Large intestine (tissue), 3 donors: Measurements from ENCODE around the gene PRDM2. TPM values are rescaled to one million over a fixed set of nuclear protein-coding genes. Genes with fewer than 3 reads are reported as not detected.
"Not testable (repeated sequence)": the region's sequence is repeated elsewhere in the genome, so short reads cannot be mapped to it uniquely, and the experiment has no call there.

Source experiments
- DNase-seq, 2 donors: peaks; one replicate each; pipeline versions ENCODE4 v3.0.0 to v3.0.0-alpha.2; 2013
- H3K27ac ChIP-seq: one replicate; pipeline ENCODE4 v1.5.1; 2013; ENCODE audit warnings: low read length
- H3K27me3 ChIP-seq: 2 replicates; pipeline ENCODE4 v1.6.1; 2013; ENCODE audit warnings: low read length; ENCODE audit not compliant: control insufficient read depth, insufficient read depth
- H3K36me3 ChIP-seq: 2 replicates; pipeline ENCODE4 v1.6.1; 2013; ENCODE audit warnings: low read length; ENCODE audit not compliant: control insufficient read depth, insufficient read depth
- H3K4me1 ChIP-seq: one replicate; pipeline ENCODE4 v1.6.1; 2013; ENCODE audit warnings: low read length; ENCODE audit not compliant: control insufficient read depth, insufficient read depth
- H3K4me3 ChIP-seq: one replicate; pipeline ENCODE4 v1.5.1; 2013; ENCODE audit warnings: low read length
- H3K9me3 ChIP-seq: one replicate; pipeline ENCODE4 v1.6.1; 2013; ENCODE audit warnings: mild to moderate bottlenecking, low read depth, low read length, moderate library complexity; ENCODE audit not compliant: control insufficient read depth
- WGBS: methylation state at CpG from one replicate; pipeline ENCODE4 v1.1.5; 2013; ENCODE audit warnings: low lambda C conversion rate; ENCODE audit not compliant: insufficient coverage; 5-methylcytosine and 5-hydroxymethylcytosine counted together
- polyA plus RNA-seq: library from polyadenylated mRNA; unstranded; fragments of 120-200 nt; gene quantifications from one replicate; pipeline ENCODE4 v1.2.1, GENCODE V29; 2013

PRDM2 gene
- polyA plus RNA-seq, 1 donor, result 26.0 TPM

DNA sequence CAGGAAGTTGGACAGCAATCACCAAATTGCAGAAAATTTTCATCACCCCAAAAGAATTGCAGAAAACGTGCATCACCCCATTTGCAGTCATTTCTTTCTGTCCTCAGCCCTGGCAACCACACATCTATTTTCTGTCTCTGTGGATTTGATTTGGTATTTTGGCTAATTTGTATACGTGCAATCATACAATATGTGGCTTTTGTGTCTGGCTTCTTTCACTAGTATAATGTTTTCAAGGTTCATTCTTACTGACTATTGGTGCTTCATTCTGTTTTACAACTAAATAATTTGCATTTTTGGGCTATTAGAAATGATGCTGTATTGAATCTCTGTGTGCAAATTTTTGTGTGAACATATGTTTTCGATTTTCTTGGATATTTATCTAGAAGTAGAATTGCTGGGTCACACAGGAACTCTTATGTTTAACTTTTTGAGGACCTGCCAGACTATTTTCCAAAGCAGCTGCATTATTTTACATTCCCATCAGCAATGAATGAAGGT is 24.8 kb upstream of the PRDM2 start:
- Histone ChIP-seq H3K36me3 (no peaks in the 10 kb centered on the region), H3K9me3 (no peaks in the 10 kb centered on the region), H3K27ac (no peak overlapping the region), H3K4me1 (no peaks in the 10 kb centered on the region), H3K27me3 (peaks cover 2% of the 10 kb centered on the region), H3K4me3 (no peak overlapping the region)
- WGBS, result no CpG with 5 or more reads among the region's 3 CpGs
- no peak for DNase-seq

DNA sequence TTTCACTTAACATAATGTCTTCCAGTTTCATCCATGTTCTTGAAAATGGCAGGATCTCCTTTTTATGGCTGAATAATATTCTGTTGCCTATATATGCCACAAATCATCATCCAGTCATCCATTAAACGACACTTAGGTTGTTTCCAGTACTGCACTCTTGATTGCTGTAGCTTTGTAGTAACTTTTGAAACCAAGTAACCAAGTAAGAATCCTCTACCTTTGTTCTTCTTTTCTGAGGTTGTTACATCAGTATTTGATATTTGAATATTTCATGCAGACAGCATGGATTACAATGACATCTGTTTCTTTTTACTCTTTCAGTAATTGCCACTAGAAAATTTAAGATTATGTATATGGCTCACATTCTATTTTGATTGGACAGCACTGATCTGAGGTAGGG is 22.1 kb upstream of the PRDM2 start:
- H3K27me3 ChIP-seq, result peaks cover 2% of the 10 kb centered on the region
- H3K9me3 ChIP-seq, result no peaks in the 10 kb centered on the region
- no CpG with 5 or more reads among the region's 1 CpG for WGBS
- no peaks in the 10 kb centered on the region for H3K4me1 ChIP-seq
- no peaks in the 10 kb centered on the region for H3K36me3 ChIP-seq
- no peak for DNase-seq
- no peak overlapping the region for H3K4me3 ChIP-seq
- no peak overlapping the region for H3K27ac ChIP-seq

DNA sequence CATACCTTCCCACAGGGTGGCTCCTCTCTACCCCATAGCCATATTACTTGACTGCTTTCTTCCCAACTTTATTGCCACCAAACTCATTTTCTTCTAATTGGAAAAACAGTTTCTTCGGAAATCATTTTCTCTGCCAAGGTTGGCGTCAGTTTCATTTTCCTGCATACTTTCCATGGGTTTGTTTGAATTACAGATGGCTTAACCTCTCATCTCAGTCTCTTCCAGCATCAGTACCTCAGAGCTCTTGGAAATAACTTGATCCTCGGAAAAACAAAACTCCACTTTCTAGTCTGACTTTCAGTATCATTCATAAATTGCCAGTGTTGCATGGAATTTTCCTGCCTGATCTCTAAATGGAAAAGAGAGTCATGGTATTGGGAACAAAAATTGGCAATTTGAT is 20.3 kb upstream of the PRDM2 start:
- H3K36me3 ChIP-seq, result no peaks in the 10 kb centered on the region
- H3K9me3 ChIP-seq, result no peaks in the 10 kb centered on the region
- no peak for DNase-seq
- no peak overlapping the region for H3K27ac ChIP-seq
- no peaks in the 10 kb centered on the region for H3K27me3 ChIP-seq
- H3K4me1 ChIP-seq, result no peaks in the 10 kb centered on the region
- WGBS, result 100% methylated on average over 2 of the region's 3 CpGs
- H3K4me3 ChIP-seq, result no peak overlapping the region

DNA sequence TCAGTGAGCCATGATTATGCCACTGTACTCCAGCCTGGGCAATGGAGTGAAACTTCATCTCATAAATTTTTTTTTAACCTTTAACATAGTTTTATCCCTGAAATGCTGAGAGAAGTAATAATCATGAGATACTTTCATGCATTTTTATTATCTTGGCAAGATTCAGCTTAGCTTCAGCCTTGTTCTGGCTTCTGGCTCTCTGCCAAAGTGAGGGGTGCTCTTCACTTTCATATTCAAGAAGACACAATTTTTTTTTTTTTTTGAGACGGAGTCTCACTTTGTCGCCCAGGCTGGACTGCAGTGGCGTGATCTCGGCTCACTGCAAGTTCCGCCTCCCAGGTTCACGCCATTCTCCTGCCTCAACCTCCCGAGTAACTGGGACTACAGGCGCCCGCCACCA is 19.4 kb upstream of the PRDM2 start:
- no CpG with 5 or more reads among the region's 9 CpGs for WGBS
- not testable (repeated sequence) for DNase-seq, H3K9me3 ChIP-seq, H3K36me3 ChIP-seq, H3K4me1 ChIP-seq, H3K4me3 ChIP-seq, H3K27me3 ChIP-seq, H3K27ac ChIP-seq

DNA sequence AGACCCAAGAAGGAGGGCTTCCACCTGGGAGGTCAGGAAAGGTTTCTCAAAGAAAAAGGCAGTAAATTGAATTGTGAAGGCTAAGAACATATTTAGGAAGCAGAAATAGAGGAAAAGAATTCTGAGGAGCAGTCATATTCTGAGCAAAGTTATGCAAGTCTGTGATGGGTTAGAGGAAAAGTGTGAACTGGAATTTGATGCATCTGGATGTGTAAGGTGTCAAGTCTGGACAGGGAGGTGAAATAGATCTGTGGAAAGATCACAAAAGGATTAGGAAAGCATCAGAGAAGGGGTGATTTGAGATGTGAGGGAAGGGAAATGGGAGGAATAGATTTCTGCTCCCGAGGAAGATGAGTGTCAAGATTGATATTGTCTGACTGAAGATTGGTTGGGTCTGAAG is 18.1 kb upstream of the PRDM2 start:
- 71% methylated on average over 1 of the region's 1 CpG for WGBS
- Histone ChIP-seq H3K4me3 (no peak overlapping the region), H3K4me1 (no peaks in the 10 kb centered on the region), H3K9me3 (no peaks in the 10 kb centered on the region), H3K27ac (no peak overlapping the region), H3K27me3 (no peaks in the 10 kb centered on the region), H3K36me3 (no peaks in the 10 kb centered on the region)
- DNase-seq, result no peak

DNA sequence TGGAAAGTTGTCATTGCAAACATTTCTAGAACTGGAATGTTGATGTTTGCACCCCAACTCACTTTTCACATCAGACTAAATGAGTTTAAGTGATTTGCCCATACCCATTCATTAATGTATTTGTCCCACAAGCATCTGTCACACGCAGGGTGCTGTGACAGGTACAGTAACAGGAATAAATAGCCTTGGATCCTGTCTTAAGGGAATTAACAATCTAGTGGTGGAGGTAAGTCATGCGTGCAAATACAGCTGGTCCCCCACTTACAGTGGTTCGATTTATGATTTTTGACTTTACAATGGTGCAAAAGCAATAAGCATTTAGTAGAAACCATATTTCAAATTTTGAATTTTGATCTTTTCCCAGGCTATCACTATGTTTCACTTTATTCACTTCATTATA is 17.5 kb upstream of the PRDM2 start:
- Histone ChIP-seq H3K27ac (no peak overlapping the region), H3K36me3 (no peaks in the 10 kb centered on the region), H3K9me3 (no peaks in the 10 kb centered on the region), H3K4me3 (no peak overlapping the region), H3K4me1 (no peaks in the 10 kb centered on the region), H3K27me3 (peaks cover 2% of the 10 kb centered on the region)
- no CpG with 5 or more reads among the region's 3 CpGs for WGBS
- no peak for DNase-seq

DNA sequence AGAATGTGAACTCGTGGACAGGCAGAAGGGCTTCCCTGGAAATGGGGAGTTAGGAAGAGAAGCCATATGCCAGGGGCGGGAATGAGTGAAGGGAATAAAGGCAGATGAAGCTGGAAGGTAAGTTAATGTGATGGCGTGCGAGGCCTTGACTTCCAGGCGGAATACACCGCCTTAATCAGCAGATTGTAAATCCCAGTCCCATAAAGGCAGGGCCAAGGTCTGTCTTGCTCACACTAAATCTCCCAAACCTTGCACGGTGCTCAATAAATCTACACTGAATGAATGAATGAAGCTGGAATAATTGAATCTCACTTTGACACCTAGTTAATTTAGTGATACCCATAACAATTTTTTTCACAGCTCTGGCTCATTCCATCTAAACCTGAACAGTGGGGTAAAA is 16.8 kb upstream of the PRDM2 start:
- H3K4me3 ChIP-seq, result no peak overlapping the region
- H3K36me3 ChIP-seq, result no peaks in the 10 kb centered on the region
- H3K9me3 ChIP-seq, result no peaks in the 10 kb centered on the region
- 71% methylated on average over 1 of the region's 7 CpGs for WGBS
- no peak overlapping the region for H3K27ac ChIP-seq
- DNase-seq, result no peak
- peaks cover 2% of the 10 kb centered on the region for H3K27me3 ChIP-seq
- H3K4me1 ChIP-seq, result no peaks in the 10 kb centered on the region

DNA sequence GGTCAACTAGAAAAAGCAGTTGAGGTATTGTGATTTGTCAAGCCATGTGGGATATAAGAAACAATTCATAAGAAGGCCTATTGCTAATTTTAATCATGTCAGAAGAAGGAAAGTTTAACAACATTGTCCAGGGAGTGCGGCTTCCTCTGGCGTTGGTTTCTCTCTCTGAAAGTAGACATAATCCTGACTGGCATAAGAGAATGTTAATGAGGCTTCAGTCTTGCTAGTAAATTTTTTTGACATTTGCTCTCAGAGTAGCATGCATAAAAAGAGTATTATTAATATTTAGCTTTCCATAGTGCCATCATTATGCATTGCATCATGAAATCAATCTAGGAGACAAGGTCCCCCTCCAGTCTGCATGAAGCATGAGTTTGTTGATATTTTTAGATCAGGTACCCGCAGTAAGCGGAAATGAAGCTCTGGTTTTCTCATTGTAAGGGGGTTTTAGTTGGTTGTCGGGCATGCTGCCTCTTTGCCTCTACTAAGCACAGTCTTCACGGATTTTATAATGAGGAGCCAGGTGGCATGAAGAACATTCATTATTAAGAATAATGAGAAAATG is 12.8 kb upstream of the PRDM2 start:
- Histone ChIP-seq H3K36me3 (no peaks in the 10 kb centered on the region), H3K4me3 (no peak overlapping the region), H3K9me3 (no peaks in the 10 kb centered on the region), H3K27me3 (peaks cover 2% of the 10 kb centered on the region), H3K4me1 (no peaks in the 10 kb centered on the region), H3K27ac (no peak overlapping the region)
- DNase-seq, result no peak
- 80% methylated on average over 1 of the region's 6 CpGs for WGBS

DNA sequence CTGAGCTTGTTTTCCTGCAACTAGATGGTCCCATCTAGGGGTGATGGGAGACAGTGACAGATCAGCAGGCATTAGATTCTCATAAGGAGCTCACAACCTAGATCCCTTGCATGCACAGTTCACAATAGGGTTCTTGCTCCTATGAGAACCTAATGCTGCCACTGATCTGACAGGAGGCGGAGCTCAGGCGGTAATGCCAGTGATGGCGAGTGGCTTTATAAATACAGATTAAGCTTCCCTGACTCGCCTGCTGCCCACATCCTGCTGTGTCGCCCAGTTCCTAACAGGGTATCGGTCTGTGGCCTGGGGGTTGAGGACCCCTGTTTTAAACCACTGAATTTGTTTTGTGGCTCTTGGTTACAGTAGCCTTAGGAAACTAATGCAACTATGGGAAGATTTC is 6.9 kb upstream of the PRDM2 start:
- not testable (repeated sequence) for H3K4me1 ChIP-seq, DNase-seq, H3K36me3 ChIP-seq, H3K9me3 ChIP-seq, H3K4me3 ChIP-seq, H3K27ac ChIP-seq, H3K27me3 ChIP-seq
- WGBS, result no CpG with 5 or more reads among the region's 6 CpGs

DNA sequence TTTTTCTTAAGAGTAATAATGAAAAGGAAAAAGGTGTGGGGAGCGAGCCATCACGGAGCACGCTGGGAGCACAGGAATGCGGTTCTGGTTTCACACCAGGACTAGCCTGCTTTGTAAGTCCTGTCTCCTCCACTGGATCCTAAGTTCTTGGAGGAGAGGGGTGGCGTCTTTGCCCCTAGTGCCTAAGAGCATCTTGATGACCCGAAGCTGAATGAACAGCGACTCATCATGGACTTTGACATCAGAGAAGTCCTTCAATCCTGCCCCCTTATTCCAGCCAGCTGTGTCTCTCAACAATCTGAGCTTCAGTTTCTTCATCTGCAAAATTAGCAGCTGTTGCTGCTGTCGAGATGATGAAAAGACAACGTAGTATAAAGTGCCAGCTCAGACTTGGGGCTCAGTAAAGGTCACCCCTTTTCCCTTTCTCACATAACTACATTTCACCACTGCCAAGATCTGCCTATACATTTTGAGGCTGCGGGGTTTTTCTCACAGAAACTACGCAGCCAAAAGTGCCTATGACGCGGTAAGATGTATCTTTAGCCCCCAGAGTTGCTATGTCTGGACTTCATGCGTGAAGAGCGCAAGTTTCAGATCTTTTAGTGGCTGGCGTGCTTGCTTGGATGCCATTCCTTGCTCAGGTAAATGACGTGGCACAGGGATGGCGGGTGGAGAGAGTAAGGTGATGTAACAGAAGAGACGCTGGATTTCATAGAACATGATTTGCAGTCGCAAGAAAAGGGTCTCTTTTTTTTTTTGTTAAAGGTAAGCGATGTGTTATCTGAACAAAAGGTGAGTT is 4.9 kb upstream of the PRDM2 start:
- Histone ChIP-seq H3K36me3 (no peaks in the 10 kb centered on the region), H3K4me3 (no peak overlapping the region), H3K27me3 (no peaks in the 10 kb centered on the region), H3K9me3 (peaks cover 7% of the 10 kb centered on the region), H3K27ac (no peak overlapping the region), H3K4me1 (peaks cover 4% of the 10 kb centered on the region)
- no CpG with 5 or more reads among the region's 21 CpGs for WGBS
- DNase-seq, result no peak

DNA sequence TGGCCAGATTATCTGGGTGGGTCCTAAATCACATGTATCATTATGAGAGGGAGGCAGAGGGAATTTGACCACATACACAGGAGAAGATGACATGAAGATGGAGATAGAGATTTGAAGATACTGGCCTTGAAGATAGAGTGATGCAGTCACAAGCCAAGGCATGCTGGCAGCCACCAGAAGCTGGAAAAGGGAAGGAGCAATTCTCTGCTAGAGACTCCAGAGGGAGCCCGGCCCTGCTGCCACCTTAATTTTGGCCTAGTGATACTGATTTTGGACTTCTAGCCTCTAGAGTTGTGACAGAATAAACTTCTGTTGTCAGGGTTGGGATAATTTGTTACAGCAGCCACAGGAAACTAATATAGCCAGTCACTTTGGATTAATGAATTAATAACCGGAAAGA is 2.2 kb upstream of the PRDM2 start:
- H3K27me3 ChIP-seq, result no peaks in the 10 kb centered on the region
- no peak for DNase-seq
- no peak overlapping the region for H3K4me3 ChIP-seq
- peaks cover 7% of the 10 kb centered on the region for H3K9me3 ChIP-seq
- whole genome bisulfite sequencing, result no CpG with 5 or more reads among the region's 2 CpGs
- no peak overlapping the region for H3K27ac ChIP-seq
- H3K4me1 ChIP-seq, result peaks cover 4% of the 10 kb centered on the region
- no peaks in the 10 kb centered on the region for H3K36me3 ChIP-seq
